MM.1S (cell line): ENCODE results near the gene HDHD5.

Source experiments
- EZH2 ChIP-seq: fragments of 300-600 bp; sonication (generic); optimal IDR thresholded peaks from 2 replicates; pipeline ENCODE3; 2017; ENCODE audit warnings: low read depth, mild to moderate bottlenecking, antibody characterized with exemption, low read length, mixed read lengths
- TF ChIP-seq, protein P1 (sequence below): fragments of 300-600 bp; sonication (generic); IDR thresholded peaks from 2 replicates; pipeline ENCODE4 v1.5.1; 2016; ENCODE audit warnings: antibody characterized with exemption, low read length, mixed read lengths

DNA sequence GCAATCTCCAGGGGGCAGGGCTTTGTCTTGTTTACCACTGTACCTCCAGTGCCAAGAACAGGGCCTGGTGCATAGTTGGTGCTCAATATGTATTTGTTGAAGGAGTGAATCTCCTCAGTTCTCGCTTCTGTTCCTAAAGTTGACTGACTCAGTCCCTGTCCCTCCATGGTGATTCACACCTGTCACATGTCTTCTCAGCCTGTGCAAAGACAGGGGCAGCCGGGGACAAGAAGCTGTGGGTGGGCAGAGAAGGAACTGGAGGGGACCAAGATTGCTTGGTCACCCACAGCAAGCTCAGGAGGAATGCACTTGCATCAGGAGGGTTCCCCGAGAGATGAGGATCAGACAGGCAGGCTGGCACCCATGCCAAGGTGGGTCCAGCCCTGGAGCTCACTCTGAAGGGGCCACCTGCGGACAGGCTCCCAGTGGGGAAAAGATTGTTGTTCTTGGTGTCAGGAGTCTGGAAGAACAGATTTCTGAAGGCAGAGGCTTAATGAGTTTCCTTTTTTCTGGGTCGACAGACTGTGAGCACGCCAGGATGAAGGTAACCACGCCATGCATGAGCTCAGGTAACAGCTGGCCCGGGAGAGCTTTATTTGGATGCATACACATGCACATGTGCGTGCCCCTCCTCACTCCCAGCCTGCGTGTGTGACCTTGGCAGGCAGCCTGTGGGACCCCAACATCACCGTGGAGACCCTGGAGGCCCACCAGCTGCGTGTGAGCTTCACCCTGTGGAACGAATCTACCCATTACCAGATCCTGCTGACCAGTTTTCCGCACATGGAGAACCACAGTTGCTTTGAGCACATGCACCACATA is 57.4 kb downstream of the HDHD5 start:
- TF ChIP-seq, protein P1, sequence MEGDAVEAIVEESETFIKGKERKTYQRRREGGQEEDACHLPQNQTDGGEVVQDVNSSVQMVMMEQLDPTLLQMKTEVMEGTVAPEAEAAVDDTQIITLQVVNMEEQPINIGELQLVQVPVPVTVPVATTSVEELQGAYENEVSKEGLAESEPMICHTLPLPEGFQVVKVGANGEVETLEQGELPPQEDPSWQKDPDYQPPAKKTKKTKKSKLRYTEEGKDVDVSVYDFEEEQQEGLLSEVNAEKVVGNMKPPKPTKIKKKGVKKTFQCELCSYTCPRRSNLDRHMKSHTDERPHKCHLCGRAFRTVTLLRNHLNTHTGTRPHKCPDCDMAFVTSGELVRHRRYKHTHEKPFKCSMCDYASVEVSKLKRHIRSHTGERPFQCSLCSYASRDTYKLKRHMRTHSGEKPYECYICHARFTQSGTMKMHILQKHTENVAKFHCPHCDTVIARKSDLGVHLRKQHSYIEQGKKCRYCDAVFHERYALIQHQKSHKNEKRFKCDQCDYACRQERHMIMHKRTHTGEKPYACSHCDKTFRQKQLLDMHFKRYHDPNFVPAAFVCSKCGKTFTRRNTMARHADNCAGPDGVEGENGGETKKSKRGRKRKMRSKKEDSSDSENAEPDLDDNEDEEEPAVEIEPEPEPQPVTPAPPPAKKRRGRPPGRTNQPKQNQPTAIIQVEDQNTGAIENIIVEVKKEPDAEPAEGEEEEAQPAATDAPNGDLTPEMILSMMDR, result no peak
- TF ChIP-seq EZH2, result no peak
